Lower leg skin (tissue), 4 donors: ENCODE measurements around the gene SULT1A1. TPM values are rescaled to one million over a fixed set of nuclear protein-coding genes. Genes with fewer than 3 reads are reported as not detected.
"Not testable (repeated sequence)": the region's sequence is repeated elsewhere in the genome, so short reads cannot be mapped to it uniquely, and the experiment has no call there.

Source experiments
- DNase-seq, 2 donors: peaks; one replicate each; pipeline ENCODE4 v3.0.0-alpha.2; 2019; ENCODE audit warnings: low spot score in 2 of 2
- H3K4me3 ChIP-seq: fragments of 200-600 bp; sonication (generic); 2 replicates; pipeline ENCODE4 v1.5.1; 2017; ENCODE audit warnings: mild to moderate bottlenecking, low read depth; ENCODE audit not compliant: poor library complexity, severe bottlenecking
- POLR2A ChIP-seq, 2 donors: fragments of 450-650 bp; IDR thresholded peaks; one replicate each; pipeline ENCODE4 v1.6.1; 2016 to 2017; ENCODE audit warnings: antibody characterized with exemption in 2 of 2, mild to moderate bottlenecking in 1 of 2, moderate library complexity in 1 of 2
- WGBS, 2 donors: methylation state at CpG; one replicate each; pipeline ENCODE4 v1.1.5; 2018; 5-methylcytosine and 5-hydroxymethylcytosine counted together
- intact Hi-C: fragments of 100-400 bp; cut with DNase I; formaldehyde crosslinking; loops from one replicate; pipeline ENCODE4 v1.15.0; 2023; ENCODE audit warnings: low total_unique reads
- total RNA-seq, 4 donors: library from RNA; depleted of rRNA; stranded (reverse); fragments of >200 nt; gene quantifications; one replicate each; pipeline ENCODE4 v1.1.0, GENCODE V29; 2016
- TF ChIP-seq, protein P1 (sequence below), 3 donors: fragments of 450-650 bp; IDR thresholded peaks; one replicate each; pipeline ENCODE4 v1.5.1; 2016; ENCODE audit warnings: antibody characterized with exemption in 3 of 3, mild to moderate bottlenecking in 3 of 3, moderate library complexity in 2 of 3

The SULT1A1 gene
- total RNA-seq, 4 donors from 2014 or later: 2.4 to 7.4 (median 3.1) TPM

- intact Hi-C loops: no loop called here
- H3K4me3 ChIP-seq: no peak overlapping the region
- TF ChIP-seq POLR2A (IDR thresholded peaks at IDR 0.05): no peak
- TF ChIP-seq, protein P1, sequence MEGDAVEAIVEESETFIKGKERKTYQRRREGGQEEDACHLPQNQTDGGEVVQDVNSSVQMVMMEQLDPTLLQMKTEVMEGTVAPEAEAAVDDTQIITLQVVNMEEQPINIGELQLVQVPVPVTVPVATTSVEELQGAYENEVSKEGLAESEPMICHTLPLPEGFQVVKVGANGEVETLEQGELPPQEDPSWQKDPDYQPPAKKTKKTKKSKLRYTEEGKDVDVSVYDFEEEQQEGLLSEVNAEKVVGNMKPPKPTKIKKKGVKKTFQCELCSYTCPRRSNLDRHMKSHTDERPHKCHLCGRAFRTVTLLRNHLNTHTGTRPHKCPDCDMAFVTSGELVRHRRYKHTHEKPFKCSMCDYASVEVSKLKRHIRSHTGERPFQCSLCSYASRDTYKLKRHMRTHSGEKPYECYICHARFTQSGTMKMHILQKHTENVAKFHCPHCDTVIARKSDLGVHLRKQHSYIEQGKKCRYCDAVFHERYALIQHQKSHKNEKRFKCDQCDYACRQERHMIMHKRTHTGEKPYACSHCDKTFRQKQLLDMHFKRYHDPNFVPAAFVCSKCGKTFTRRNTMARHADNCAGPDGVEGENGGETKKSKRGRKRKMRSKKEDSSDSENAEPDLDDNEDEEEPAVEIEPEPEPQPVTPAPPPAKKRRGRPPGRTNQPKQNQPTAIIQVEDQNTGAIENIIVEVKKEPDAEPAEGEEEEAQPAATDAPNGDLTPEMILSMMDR (IDR thresholded peaks at IDR 0.05): no peak
- WGBS, 2 donors: 78% methylated on average over 7 of the region's 7 CpGs
- no peak for DNase-seq
These were observed 11.8 kb upstream of the SULT1A1 start for GRCh38 chr16:28621481-28622155.

GRCh38 chr16:28620316-28620715 is 10.5 kb upstream of the SULT1A1 start:
- 88 to 100% methylated on average over 1 of the region's 1 CpG for WGBS, 2 donors
- H3K4me3 ChIP-seq, intact Hi-C loops, DNase-seq: not testable (repeated sequence)

- no peak overlapping the region for H3K4me3 ChIP-seq
- intact Hi-C loops: no loop called here
- WGBS, 2 donors: 60 to 71% methylated on average over 4 of the region's 4 CpGs
- no peak for DNase-seq
- no peak for TF ChIP-seq POLR2A (IDR thresholded peaks at IDR 0.05)
- TF ChIP-seq, protein P1 (IDR thresholded peaks at IDR 0.05): no peak
These were observed 8.0 kb upstream of the SULT1A1 start for GRCh38 chr16:28617874-28618273.

DNA sequence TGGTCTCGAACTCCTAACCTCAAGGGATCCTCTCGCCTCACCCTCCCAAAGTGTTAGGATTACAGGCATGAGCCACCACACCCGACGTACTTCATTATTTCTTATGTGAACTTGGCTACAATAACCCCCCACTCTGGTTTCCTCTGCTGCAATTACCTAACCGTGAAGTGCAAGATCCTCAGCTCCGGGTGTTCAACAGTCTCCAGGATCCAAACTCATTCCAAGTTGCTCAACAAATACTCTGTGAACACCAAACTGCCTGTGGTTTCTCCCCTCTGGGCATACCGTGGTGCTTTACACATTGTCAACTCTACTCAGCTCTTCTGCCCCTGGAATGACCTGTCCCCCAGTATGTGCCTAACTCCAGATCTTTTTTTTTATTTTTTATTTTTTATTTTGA is 6.8 kb upstream of the SULT1A1 start:
- intact Hi-C loops: no loop called here
- 68 to 69% methylated on average over 7 of the region's 7 CpGs for WGBS, 2 donors
- no peak for DNase-seq
- TF ChIP-seq, protein P1 (IDR thresholded peaks at IDR 0.05): no peak
- no peak for TF ChIP-seq POLR2A (IDR thresholded peaks at IDR 0.05)
- no peak overlapping the region for H3K4me3 ChIP-seq

- intact Hi-C loops, H3K4me3 ChIP-seq: not testable (repeated sequence)
- peak in 1 of 2 donors; percentile 68 for DNase-seq
- WGBS, 2 donors: 68 to 75% methylated on average over 7 of the region's 7 CpGs
These were observed 6.4 kb upstream of the SULT1A1 start for GRCh38 chr16:28616224-28616577.

GRCh38 chr16:28615486-28616223 is 5.8 kb upstream of the SULT1A1 start:
- DNase-seq: peak in 1 of 2 donors; percentile 89
- H3K4me3 ChIP-seq, intact Hi-C loops: not testable (repeated sequence)
- WGBS, 2 donors: 47 to 57% methylated on average over 17 to 20 of the region's 24 CpGs

DNA sequence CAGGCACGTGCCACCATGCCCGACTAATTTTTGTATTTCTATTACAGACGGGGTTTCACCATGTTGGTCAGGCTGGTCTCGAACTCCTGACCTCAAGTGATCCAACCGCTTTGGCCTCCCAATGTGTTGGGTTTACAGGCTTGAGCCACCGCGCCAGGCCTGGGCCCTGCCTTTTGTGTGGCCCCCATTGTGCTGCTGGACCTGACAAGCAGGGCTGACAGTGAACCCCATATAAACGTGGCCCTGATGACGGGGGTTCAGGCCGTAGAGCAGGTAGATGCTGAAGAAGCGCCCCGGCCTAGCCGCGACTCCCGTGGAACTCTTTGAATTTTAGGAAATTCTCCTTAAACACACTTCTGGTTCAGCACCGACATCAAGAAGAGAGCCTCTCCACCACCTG is 4.7 kb upstream of the SULT1A1 start:
- not testable (repeated sequence) for H3K4me3 ChIP-seq

GRCh38 chr16:28613912-28614311 is 4.1 kb upstream of the SULT1A1 start:
- H3K4me3 ChIP-seq, intact Hi-C loops: not testable (repeated sequence)
- peak in 1 of 2 donors; percentile 82 for DNase-seq
- 14 to 75% methylated on average over 1 of the region's 26 CpGs for WGBS, 2 donors

More for the DNA sequence above, 4.7 kb upstream of the SULT1A1 start:
- DNase-seq: peak in 1 of 2 donors; percentile 80
- intact Hi-C loops: not testable (repeated sequence)
- 76 to 85% methylated on average over 12 to 13 of the region's 16 CpGs for WGBS, 2 donors

DNA sequence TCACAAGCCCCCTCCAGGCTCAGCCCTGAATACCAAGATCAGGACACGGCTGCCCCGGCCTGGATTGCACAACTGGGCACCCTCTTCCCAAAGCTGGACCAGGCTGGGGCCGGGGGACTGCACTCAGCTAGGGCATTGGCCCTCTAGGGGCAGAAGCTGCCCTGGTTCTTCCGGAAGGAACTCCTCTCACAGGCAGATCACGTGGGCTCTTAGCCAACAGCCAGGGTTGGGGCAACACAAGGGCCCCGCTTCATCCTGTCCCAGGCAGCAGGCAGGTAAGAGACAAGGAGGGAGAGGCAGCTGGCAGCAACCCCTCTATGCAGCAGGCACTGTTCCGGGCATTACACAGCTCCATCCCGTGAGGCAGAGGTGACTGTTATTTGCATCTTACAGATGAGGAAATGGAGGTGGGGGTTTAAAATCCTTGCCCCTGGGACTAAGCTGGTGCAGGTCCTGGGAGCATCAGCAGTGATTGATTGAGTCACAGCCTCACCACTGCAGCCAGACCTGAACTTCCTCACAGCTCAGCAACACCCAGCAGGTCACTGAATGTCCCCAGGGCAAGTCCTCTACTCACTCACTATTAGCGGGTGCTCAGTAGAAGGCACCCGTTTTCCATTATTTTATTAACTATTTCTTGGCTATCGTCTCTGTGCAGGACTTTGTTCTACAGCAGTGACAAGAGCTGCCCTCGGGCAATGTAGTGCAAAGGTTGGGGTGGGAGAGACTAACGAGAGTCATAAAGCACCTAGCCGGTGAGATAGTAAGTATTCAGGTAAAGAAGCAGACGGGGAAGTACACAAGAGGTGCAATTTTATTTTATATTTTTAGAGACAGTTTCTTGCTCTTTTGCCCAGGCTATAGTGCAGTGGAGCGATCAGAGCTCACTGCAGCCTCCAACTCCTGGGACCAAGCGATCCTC is 2.8 kb upstream of the SULT1A1 start:
- DNase-seq, intact Hi-C loops, H3K4me3 ChIP-seq: not testable (repeated sequence)
- no CpG with 5 or more reads among the region's 17 CpGs for WGBS, 2 donors
